ENCODE measurements around the gene NCAN.

DNA sequence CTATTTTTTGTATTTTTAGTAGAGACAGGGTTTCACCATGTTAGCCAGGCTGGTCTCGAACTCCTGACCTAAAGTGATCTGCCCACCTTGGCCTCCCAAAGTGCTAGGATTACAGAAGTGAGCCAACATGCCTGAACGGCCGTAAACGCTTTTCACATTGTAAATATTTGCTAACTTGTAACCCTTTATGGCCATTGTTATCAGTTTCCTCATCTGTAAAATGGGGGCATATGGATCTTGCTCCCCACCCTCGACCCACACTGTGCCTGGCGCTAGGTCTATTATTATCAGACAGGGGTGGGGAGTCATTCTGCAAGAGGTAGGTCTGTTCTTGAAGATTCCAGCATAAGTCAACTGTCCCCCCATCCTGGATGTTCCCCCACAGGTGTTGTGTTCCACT lies 11.9 kb downstream of the NCAN start:
- TF ChIP-seq CTCF (IDR thresholded peaks at IDR 0.05; ENCODE audit: low read length) (no peak), EZH2 (IDR thresholded peaks at IDR 0.05; ENCODE audit: borderline replicate concordance, low read length) (no peak)

All from OCI-LY1 (cell line).